Keratinocyte (primary cell): ENCODE results near the gene BCL11B. TPM values are rescaled to one million over a fixed set of nuclear protein-coding genes. Genes with fewer than 3 reads are reported as not detected.

Experiments used
- DNase-seq: peaks from one replicate; pipeline ENCODE4 v3.0.0-alpha.2; 2011; ENCODE audit warnings: low read depth, missing footprints, low spot score
- FAIRE-seq: peaks from 2 replicates; lab custom pipeline; 2011; peaks lifted over from hg19 to GRCh38; lab: Jason Lieb, UNC
- H2AFZ ChIP-seq: 2 replicates; pipeline ENCODE4 v1.6.0; 2012; ENCODE audit warnings: low read length, control low read depth, inconsistent platforms; ENCODE audit not compliant: control insufficient read depth
- H3K27ac ChIP-seq: 2 replicates; pipeline ENCODE4 v1.5.1; 2011; ENCODE audit warnings: low read length; ENCODE audit not compliant: control insufficient read depth, insufficient read depth
- H3K27me3 ChIP-seq: 3 replicates; pipeline ENCODE4 v1.6.0; 2011; ENCODE audit warnings: low read length; ENCODE audit not compliant: control insufficient read depth, insufficient read depth; ENCODE audit errors: extremely low read depth
- H3K36me3 ChIP-seq, 2 experiments: 2 replicates in 1 of 2; 3 replicates in 1 of 2; pipeline ENCODE4 v1.5.1; 2011; ENCODE audit warnings: low read length in 2 of 2, mild to moderate bottlenecking in 1 of 2; ENCODE audit not compliant: control insufficient read depth in 2 of 2, insufficient read depth in 2 of 2; ENCODE audit errors: extremely low read depth in 1 of 2
- H3K4me1 ChIP-seq: 3 replicates; pipeline ENCODE4 v1.5.1; 2011; ENCODE audit warnings: low read length; ENCODE audit not compliant: control insufficient read depth, insufficient read depth; ENCODE audit errors: extremely low read depth
- H3K4me2 ChIP-seq: 3 replicates; pipeline ENCODE4 v1.6.0; 2011; ENCODE audit warnings: low read depth, low read length; ENCODE audit not compliant: control insufficient read depth, insufficient read depth; ENCODE audit errors: extremely low read depth
- H3K4me3 ChIP-seq, 3 experiments: fragments of 200-600 bp in 1 of 3; sonication (generic) in 1 of 3; 2 replicates in 2 of 3; 3 replicates in 1 of 3; pipeline ENCODE4 v1.5.1; 2011 to 2016; ENCODE audit warnings: low read length in 3 of 3, mild to moderate bottlenecking in 3 of 3, control low read depth in 2 of 3, inconsistent platforms in 1 of 3, low read depth in 1 of 3, mixed read lengths in 1 of 3, mixed run types in 1 of 3, moderate library complexity in 1 of 3; ENCODE audit not compliant: control insufficient read depth in 2 of 3, insufficient read depth in 2 of 3; ENCODE audit errors: extremely low read depth in 1 of 3
- H3K79me2 ChIP-seq: 2 replicates; pipeline ENCODE4 v1.6.0; 2012; ENCODE audit warnings: low read length; ENCODE audit not compliant: control insufficient read depth, insufficient read depth
- H3K9ac ChIP-seq: 3 replicates; pipeline ENCODE4 v1.6.0; 2011; ENCODE audit warnings: low read length; ENCODE audit not compliant: control insufficient read depth, insufficient read depth; ENCODE audit errors: extremely low read depth
- H3K9me1 ChIP-seq: 3 replicates; pipeline ENCODE4 v1.6.0; 2011; ENCODE audit warnings: low read length; ENCODE audit not compliant: control insufficient read depth, insufficient read depth; ENCODE audit errors: extremely low read depth
- H3K9me3 ChIP-seq: 2 replicates; pipeline ENCODE4 v1.5.1; 2012; ENCODE audit warnings: low read depth, low read length; ENCODE audit not compliant: control insufficient read depth
- H4K20me1 ChIP-seq: 3 replicates; pipeline ENCODE4 v1.6.0; 2011; ENCODE audit warnings: low read length; ENCODE audit not compliant: control insufficient read depth, insufficient read depth; ENCODE audit errors: extremely low read depth
- CTCF ChIP-seq, 3 experiments: IDR thresholded peaks in 1 of 3; conservative IDR thresholded peaks in 1 of 3; optimal IDR thresholded peaks in 1 of 3; 2 replicates in 2 of 3; 3 replicates in 1 of 3; pipeline versions ENCODE3 to v1.5.1; 2011; ENCODE audit warnings: low read length in 3 of 3, mild to moderate bottlenecking in 3 of 3, moderate library complexity in 2 of 3, control low read depth in 1 of 3, inconsistent platforms in 1 of 3; ENCODE audit not compliant: insufficient read depth in 2 of 3; ENCODE audit errors: extremely low read depth in 1 of 3
- EZH2 ChIP-seq: IDR thresholded peaks from one replicate; pipeline ENCODE4 v1.6.1; 2012; ENCODE audit warnings: inconsistent platforms, mild to moderate bottlenecking, low read length, moderate library complexity
- dilution Hi-C: fragments of 300-500 bp; cut with MboI; formaldehyde crosslinking; loops from one replicate; pipeline ENCODE4 v1.7.0; 2020; ENCODE audit warnings: low sequenced_read_pairs; ENCODE audit not compliant: extremely low pct_ligation_motif_present
- polyA plus RNA-seq, 5 experiments: library from polyadenylated mRNA; depleted of rRNA in 3 of 5; stranded (reverse) in 3 of 5; stranded (forward) in 1 of 5; unstranded in 1 of 5; fragments of >200 nt; gene quantifications; 1 replicate in 1 of 5; 2 replicates in 3 of 5; 3 replicates in 1 of 5; pipeline versions ENCODE4 v1.2.1 to v1.2.3, GENCODE V29; 2011 to 2012; ENCODE audit warnings: missing spikeins in 2 of 5, low read depth in 1 of 5, low replicate concordance in 1 of 5

The BCL11B gene
- polyA plus RNA-seq, 1 donor (not counting 4 experiments of a cell fraction or from before 2014, with no cell fraction given) = 5.2 TPM

GRCh38 chr14:99224948-99225347 is 47.0 kb downstream of the BCL11B start:
- TF ChIP-seq CTCF (optimal IDR thresholded peaks at IDR 0.05 in 1 of 3, IDR thresholded peaks at IDR 0.05 in 1 of 3, conservative IDR thresholded peaks at IDR 0.05 in 1 of 3; ENCODE audit: extremely low read depth in 1 of 3, insufficient read depth in 2 of 3, low read length in 3 of 3) (no peak), EZH2 (no peak)
- Histone ChIP-seq H3K79me2 (peaks cover 90% of the 10 kb centered on the region), H3K9me3 (no peaks in the 10 kb centered on the region), H3K27me3 (no peaks in the 10 kb centered on the region), H3K9me1 (peaks cover 3% of the 10 kb centered on the region), H3K9ac (no peak overlapping the region), H3K4me2 (no peak overlapping the region), H3K36me3 (peaks cover 18 to 23% of the 10 kb centered on the region in 2 experiments), H3K4me1 (no peaks in the 10 kb centered on the region), H3K4me3 (no peak overlapping the region), H4K20me1 (no peaks in the 10 kb centered on the region), H3K27ac (no peak overlapping the region), H2AFZ (no peak overlapping the region)
- no peak for FAIRE-seq
- dilution Hi-C loops = no loop called here
- no peak for DNase-seq

GRCh38 chr14:99224116-99224910 is 47.7 kb downstream of the BCL11B start:
- dilution Hi-C loops = no loop called here
- H3K4me3 ChIP-seq = no peak overlapping the region
- H3K27me3 ChIP-seq = no peaks in the 10 kb centered on the region
- peaks cover 16 to 21% of the 10 kb centered on the region in 2 experiments for H3K36me3 ChIP-seq
- H2AFZ ChIP-seq = no peak overlapping the region
- no peaks in the 10 kb centered on the region for H3K4me1 ChIP-seq
- no peak overlapping the region for H3K9ac ChIP-seq
- H3K9me3 ChIP-seq = no peaks in the 10 kb centered on the region
- no peak for FAIRE-seq
- no peaks in the 10 kb centered on the region for H4K20me1 ChIP-seq
- TF ChIP-seq EZH2 (no peak), CTCF (optimal IDR thresholded peaks at IDR 0.05 in 1 of 3, IDR thresholded peaks at IDR 0.05 in 1 of 3, conservative IDR thresholded peaks at IDR 0.05 in 1 of 3; ENCODE audit: extremely low read depth in 1 of 3, insufficient read depth in 2 of 3, low read length in 3 of 3) (peak; percentile 8 to 24 (median 16))
- no peak overlapping the region for H3K4me2 ChIP-seq
- DNase-seq = no peak
- peaks cover 3% of the 10 kb centered on the region for H3K9me1 ChIP-seq
- H3K79me2 ChIP-seq = peaks cover 86% of the 10 kb centered on the region
- no peak overlapping the region for H3K27ac ChIP-seq
